Spinal cord (tissue), 10 donors: ENCODE data around the gene TNXB. TPM values are rescaled to one million over a fixed set of nuclear protein-coding genes. Genes with fewer than 3 reads are reported as not detected.
"Not testable (repeated sequence)": the region's sequence is repeated elsewhere in the genome, so short reads cannot be mapped to it uniquely, and the experiment has no call there.

Source experiments
- DNase-seq, 6 donors: peaks; one replicate each; pipeline versions ENCODE4 v3.0.0 to v3.0.0-alpha.2; 2013 to 2015; ENCODE audit warnings: low spot score in 6 of 6, low read depth in 4 of 6
- H3K27ac ChIP-seq: one replicate; pipeline ENCODE4 v1.5.1; 2013; ENCODE audit warnings: low read depth, low read length, control low read depth
- H3K27me3 ChIP-seq: one replicate; pipeline ENCODE4 v1.6.1; 2013; ENCODE audit warnings: low read length; ENCODE audit not compliant: control insufficient read depth, insufficient read depth
- H3K36me3 ChIP-seq: one replicate; pipeline ENCODE4 v1.6.1; 2013; ENCODE audit warnings: low read length; ENCODE audit not compliant: control insufficient read depth, insufficient read depth
- H3K4me1 ChIP-seq: one replicate; pipeline ENCODE4 v1.6.1; 2013; ENCODE audit warnings: low read length; ENCODE audit not compliant: control insufficient read depth, insufficient read depth
- H3K4me3 ChIP-seq: one replicate; pipeline ENCODE4 v1.5.1; 2013; ENCODE audit warnings: low read depth, low read length, control low read depth
- H3K9me3 ChIP-seq: one replicate; pipeline ENCODE4 v1.6.1; 2013; ENCODE audit warnings: low read length; ENCODE audit not compliant: control insufficient read depth, insufficient read depth
- WGBS: methylation state at CpG from one replicate; pipeline ENCODE4 v1.1.5; 2013; ENCODE audit warnings: missing lambda C conversion rate; ENCODE audit not compliant: insufficient coverage; 5-methylcytosine and 5-hydroxymethylcytosine counted together
- polyA plus RNA-seq, 2 donors: library from polyadenylated mRNA; unstranded; fragments of 120-200 nt; gene quantifications; one replicate each; pipeline ENCODE4 v1.2.1, GENCODE V29; 2013; ENCODE audit not compliant: insufficient read length in 2 of 2
- total RNA-seq, 2 donors: library from RNA; depleted of rRNA in 1 of 2; stranded (reverse); fragments of 120-200 nt in 1 of 2; fragments of >200 nt in 1 of 2; gene quantifications; one replicate each; pipeline versions ENCODE4 v1.2.3 to v1.2.4, GENCODE V29; 2013 to 2014
- donor health status: healthy.

TNXB gene
- total and polyA plus RNA-seq, 4 donors = 26.1 to 78.4 (median 50.1) TPM

DNA sequence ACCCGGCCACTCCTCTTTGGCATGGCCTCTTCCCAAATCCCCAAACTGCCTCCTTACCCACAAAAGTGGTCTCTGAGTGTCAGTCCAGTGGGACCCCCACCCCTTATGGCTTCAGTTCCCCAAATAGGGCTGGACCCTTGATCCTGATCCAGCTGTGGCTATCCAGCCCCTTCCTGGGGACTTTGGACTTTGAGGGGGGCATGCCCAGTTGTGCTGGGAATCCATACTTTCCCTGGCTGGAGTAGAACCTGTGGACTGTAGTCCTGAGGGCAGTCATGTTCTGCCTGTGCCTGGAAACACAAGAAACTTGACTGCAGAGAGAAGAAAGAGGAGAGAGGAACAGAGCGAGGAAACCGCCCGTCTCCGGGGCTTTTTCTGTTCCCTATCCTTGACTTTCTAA, 72.0 kb downstream of the TNXB start:
- H3K27me3 ChIP-seq, DNase-seq, H3K4me3 ChIP-seq, H3K36me3 ChIP-seq, H3K4me1 ChIP-seq, H3K9me3 ChIP-seq, H3K27ac ChIP-seq: not testable (repeated sequence)
- 87% methylated on average over 3 of the region's 5 CpGs for WGBS

- H3K27ac ChIP-seq, H3K4me1 ChIP-seq, H3K36me3 ChIP-seq, DNase-seq, H3K9me3 ChIP-seq, H3K27me3 ChIP-seq, H3K4me3 ChIP-seq: not testable (repeated sequence)
- no CpG with 5 or more reads among the region's 16 CpGs for WGBS
These were observed 73.7 kb downstream of the TNXB start for GRCh38 chr6:32035283-32036013.

DNA sequence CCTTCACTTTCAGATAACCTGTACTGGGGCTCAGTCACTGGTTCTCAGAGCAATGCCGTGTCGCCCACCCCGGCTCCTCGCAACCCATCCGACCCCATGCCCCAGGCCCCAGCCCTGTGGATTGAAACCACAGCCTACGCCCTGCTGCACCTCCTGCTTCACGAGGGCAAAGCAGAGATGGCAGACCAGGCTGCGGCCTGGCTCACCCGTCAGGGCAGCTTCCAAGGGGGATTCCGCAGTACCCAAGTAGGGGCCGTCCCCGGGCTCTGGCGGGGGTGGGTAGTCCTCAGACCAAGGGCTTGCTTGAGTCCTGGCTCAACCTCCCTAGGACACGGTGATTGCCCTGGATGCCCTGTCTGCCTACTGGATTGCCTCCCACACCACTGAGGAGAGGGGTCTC, 79.6 kb downstream of the TNXB start:
- DNase-seq, H3K4me1 ChIP-seq, H3K27me3 ChIP-seq, H3K36me3 ChIP-seq, H3K4me3 ChIP-seq, H3K9me3 ChIP-seq, H3K27ac ChIP-seq: not testable (repeated sequence)
- WGBS = 80% methylated on average over 1 of the region's 14 CpGs

GRCh38 chr6:32028631-32029030, 80.5 kb downstream of the TNXB start:
- H3K4me3 ChIP-seq, H3K9me3 ChIP-seq, H3K36me3 ChIP-seq, H3K4me1 ChIP-seq, H3K27me3 ChIP-seq, H3K27ac ChIP-seq, DNase-seq: not testable (repeated sequence)
- 80% methylated on average over 1 of the region's 10 CpGs for WGBS

GRCh38 chr6:32022100-32022499, 87.0 kb downstream of the TNXB start:
- not testable (repeated sequence) for H3K4me1 ChIP-seq, H3K27ac ChIP-seq, H3K9me3 ChIP-seq, H3K36me3 ChIP-seq, DNase-seq, H3K4me3 ChIP-seq, H3K27me3 ChIP-seq
- WGBS = no CpG with 5 or more reads among the region's 10 CpGs

DNA sequence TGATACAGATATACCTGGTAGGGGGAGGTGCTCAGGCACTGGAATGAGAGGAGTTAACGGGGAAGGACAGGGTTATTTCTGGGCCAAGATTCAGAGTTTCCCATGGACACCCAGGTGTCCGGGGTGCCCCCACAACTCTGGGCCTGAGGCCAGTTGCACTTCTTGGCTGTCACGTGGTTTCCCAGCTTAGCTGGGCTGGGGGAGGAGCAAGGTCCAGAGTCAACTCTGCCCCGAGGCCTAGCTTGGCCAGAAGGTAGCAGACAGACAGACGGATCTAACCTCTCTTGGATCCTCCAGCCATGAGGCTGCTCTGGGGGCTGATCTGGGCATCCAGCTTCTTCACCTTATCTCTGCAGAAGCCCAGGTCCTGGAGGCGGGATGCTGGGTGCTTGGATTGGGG, 94.6 kb downstream of the TNXB start, which contains the start of gene C4B:
C4B (plus strand) TSS at position 249 of the 400 bp plus-strand sequence; CDS start at position 300, 51 bp downstream.
- H3K27me3 ChIP-seq, H3K4me3 ChIP-seq, H3K9me3 ChIP-seq, H3K36me3 ChIP-seq, H3K27ac ChIP-seq, H3K4me1 ChIP-seq, DNase-seq: not testable (repeated sequence)
- WGBS = no CpG with 5 or more reads among the region's 6 CpGs

DNA sequence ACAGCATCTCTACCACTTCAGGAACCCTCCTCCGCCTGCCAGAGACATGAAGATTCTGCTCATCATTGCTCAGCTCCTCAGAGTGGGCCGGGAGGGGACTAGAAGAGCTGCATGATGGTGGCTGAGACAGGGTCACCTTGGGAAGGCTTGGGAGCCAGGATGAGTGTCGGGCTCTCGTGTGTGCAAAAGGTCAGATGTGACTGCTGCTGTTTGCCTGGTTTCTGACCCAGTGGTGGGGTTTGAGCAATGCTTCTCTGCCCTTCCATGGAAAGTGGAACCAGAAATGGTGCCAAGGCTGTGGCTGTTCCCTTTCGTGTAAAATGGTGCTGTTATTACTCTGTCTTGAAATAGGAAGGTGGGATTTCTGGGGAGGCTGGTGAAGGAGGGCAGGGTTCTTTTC, 95.4 kb downstream of the TNXB start:
- not testable (repeated sequence) for DNase-seq, H3K4me3 ChIP-seq, H3K4me1 ChIP-seq, H3K27ac ChIP-seq, H3K36me3 ChIP-seq, H3K9me3 ChIP-seq, H3K27me3 ChIP-seq
- no CpG with 5 or more reads among the region's 5 CpGs for WGBS

DNA sequence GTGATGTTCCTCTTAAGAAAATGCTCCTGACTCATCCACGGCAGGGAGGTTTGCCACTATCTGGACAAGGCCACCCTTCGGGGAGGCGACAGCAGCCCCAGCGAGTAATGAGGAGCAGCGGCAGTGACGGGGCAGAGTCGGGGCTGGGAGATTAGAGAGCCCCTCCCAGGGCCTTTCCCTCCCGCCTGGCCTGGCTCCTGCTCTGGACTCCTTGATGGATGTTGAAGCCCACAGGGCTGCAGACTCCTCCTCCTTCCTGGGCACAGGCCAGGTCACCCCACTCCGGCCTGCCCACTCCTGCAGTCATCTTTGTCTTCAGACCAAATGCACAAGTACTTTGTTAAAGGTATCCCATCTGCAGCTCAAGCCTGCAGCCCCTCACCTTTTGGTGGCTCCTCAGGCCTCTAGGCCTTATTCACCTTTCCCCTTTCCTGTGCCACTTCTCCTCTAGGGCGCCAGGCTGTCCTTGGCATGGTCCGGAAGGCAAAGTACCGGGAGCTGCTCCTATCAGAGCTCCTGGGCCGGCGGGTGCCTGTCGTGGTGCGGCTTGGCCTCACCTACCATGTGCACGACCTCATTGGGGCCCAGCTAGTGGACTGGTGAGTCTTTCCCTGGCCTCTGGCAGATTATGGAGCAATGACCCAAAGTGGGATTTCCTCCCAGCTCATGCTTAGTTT, 96.1 kb downstream of the TNXB start:
- not testable (repeated sequence) for H3K27ac ChIP-seq, DNase-seq, H3K4me3 ChIP-seq, H3K9me3 ChIP-seq, H3K36me3 ChIP-seq, H3K27me3 ChIP-seq, H3K4me1 ChIP-seq
- WGBS = 53% methylated on average over 6 of the region's 17 CpGs

GRCh38 chr6:32010856-32011530, 98.1 kb downstream of the TNXB start:
- not testable (repeated sequence) for H3K4me3 ChIP-seq, H3K9me3 ChIP-seq, H3K27me3 ChIP-seq, H3K4me1 ChIP-seq, DNase-seq, H3K36me3 ChIP-seq, H3K27ac ChIP-seq
- no CpG with 5 or more reads among the region's 27 CpGs for WGBS

DNA sequence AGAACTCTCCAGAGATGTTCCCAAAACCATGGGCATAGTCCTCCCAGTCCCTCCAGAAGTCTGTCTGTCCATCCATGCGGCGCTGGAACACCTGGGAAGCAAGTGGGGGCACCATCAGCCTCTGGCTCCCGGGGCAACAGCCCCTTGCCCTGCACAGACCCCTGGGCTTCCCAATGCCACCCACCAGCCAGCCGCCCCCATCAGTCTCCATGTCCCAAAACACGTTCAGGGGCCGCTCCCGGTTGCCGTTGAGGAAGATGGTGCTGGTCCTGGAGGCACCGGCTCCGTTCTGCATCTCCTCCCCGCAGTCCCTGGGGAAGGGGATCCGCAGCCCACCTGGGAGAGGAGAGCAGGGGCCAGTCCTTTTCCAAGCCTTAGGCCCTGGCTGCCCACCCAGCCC, 99.6 kb downstream of the TNXB start:
- not testable (repeated sequence) for H3K36me3 ChIP-seq, H3K9me3 ChIP-seq, DNase-seq, H3K27ac ChIP-seq, H3K27me3 ChIP-seq, H3K4me3 ChIP-seq, H3K4me1 ChIP-seq
- WGBS = 88% methylated on average over 1 of the region's 12 CpGs
